GM18951 (cell line): ENCODE results near the gene FUT8.

Source experiments
- POLR2A ChIP-seq: IDR thresholded peaks from 4 replicates; pipeline ENCODE4 v1.6.1; 2011; ENCODE audit warnings: mild to moderate bottlenecking; ENCODE audit not compliant: insufficient read length, insufficient read depth; ENCODE audit errors: extremely low read depth
- in situ Hi-C: fragments of 300-500 bp; cut with MboI; formaldehyde crosslinking; loops from one replicate; pipeline ENCODE4 v1.12.0; 2022; ENCODE audit warnings: low sequenced_read_pairs, mixed read lengths, inconsistent platforms; ENCODE audit not compliant: unreplicated experiment

The FUT8 gene

DNA sequence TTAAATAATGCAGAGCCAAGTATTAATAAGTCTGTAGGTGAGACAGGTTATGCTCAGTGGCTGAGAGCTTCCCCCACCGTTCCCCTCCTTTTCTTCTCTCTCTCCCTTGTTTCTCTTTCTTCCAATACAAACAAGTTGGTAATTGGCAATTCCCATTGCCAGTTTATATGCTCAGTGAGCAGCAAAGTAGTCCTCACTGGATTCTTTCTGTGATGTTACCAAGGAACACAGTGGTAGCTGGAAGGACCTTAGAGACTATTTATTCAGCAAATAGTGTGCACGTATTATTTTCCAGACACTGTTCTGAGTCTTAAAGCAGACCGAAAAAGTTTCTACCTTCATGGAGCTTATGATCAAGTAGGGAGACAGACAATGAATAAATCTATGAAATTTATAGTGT lies 344.4 kb downstream of the FUT8 start:
- in situ Hi-C loops: no loop called here

DNA sequence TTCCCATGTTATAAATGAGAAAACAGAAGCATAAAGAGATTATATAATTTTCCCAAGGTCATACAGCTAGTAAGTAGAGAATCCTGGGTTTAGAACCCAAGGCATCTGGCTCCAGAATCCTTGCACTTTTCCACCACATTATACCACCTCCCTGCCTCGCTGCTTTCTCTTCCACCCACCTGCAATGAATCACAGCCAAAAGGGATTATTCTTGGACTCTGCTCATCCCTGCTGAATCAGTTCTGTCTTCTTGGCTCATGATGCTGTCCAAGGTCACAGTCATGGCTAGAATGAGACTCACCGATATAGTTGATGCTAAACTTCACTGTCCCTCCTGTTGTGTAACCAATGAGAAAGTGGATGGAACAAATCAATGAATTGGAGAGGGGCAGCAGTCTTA lies 356.6 kb downstream of the FUT8 start:
- in situ Hi-C loops: no loop called here
- TF ChIP-seq POLR2A: no peak

More for the DNA sequence above, 344.4 kb downstream of the FUT8 start:
- TF ChIP-seq POLR2A: no peak

- in situ Hi-C loops: no loop called here
- no peak for TF ChIP-seq POLR2A
Measured at GRCh38 chr14:65770681-65771080, 358.2 kb downstream of the FUT8 start.

GRCh38 chr14:65771271-65771670 lies 358.7 kb downstream of the FUT8 start:
- no peak for TF ChIP-seq POLR2A
- in situ Hi-C loops: no loop called here

DNA sequence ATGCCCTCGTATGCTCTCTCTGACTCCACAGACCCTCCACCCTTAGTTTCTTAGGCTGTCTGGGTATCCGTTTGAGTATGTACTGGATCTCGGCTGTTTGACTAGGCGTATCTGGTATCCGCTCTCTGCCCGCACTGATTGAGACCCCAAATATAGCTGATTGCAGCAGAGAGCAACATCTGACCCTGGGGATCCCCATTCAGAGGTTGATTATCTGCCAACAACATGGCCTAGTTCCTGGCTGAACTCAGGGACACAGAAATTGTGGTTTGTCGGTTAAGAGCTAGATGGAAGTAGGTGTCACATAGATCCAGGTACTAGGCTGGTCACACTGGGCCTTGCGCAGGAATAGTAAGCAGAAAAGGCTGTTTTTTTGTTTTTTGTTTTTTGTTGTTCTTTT lies 359.9 kb downstream of the FUT8 start:
- in situ Hi-C loops: no loop called here
- no peak for TF ChIP-seq POLR2A

GRCh38 chr14:65772921-65773574 lies 360.5 kb downstream of the FUT8 start:
- TF ChIP-seq POLR2A: no peak
- in situ Hi-C loops: no loop called here

- TF ChIP-seq POLR2A: no peak
- in situ Hi-C loops: no loop called here
Measured at GRCh38 chr14:65774041-65774440, 361.5 kb downstream of the FUT8 start.

DNA sequence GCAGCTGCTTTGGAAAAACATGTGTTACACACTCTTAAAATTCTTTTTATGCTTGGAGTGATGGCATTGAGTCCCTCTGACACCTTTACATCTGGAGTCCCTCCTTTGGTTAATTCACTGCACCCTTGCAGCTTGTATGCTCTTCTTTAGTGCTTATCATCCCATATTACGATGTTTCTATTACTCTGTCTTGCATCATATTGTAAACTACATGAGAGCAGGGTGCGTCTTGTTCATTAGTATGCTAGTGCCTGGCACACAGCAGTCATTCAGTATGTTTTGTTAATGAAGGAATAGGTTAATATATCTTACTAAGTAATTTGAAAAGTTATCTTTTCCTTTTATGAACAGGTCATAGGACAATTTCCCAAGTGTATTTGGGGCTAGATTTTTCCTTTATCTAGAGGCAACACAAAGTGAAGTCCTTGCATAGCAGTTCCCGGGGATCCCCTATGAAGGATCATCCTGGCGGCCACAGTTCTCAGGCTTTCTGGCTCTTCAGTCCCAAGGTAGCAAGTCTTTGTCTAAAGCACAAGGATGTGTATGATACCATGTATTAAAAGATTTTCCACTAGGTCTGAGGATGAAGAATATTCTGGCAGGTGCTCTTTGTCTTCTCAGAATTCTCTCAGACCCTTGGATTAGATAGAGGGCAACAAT lies 363.8 kb downstream of the FUT8 start:
- in situ Hi-C loops: no loop called here
- no peak for TF ChIP-seq POLR2A

DNA sequence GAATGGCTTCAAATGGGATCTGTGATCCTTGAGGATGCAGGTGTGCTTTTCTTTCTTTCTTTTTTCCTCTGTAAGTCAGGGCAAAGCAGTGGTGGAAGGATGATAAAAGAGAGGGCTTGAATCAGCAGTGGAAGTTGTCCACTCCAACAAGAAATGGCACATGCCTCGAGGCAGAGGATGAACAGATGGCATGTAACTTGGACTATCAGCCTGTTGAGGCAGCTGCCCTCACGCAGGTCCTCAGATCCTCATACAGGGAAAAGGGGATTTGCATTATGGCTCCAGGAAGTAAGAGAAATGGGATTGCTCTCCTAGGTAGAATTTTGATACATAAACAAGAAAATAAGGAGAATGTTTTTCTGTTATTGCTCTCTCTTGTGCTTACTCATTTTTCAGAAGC lies 368.0 kb downstream of the FUT8 start:
- no peak for TF ChIP-seq POLR2A
- in situ Hi-C loops: no loop called here

DNA sequence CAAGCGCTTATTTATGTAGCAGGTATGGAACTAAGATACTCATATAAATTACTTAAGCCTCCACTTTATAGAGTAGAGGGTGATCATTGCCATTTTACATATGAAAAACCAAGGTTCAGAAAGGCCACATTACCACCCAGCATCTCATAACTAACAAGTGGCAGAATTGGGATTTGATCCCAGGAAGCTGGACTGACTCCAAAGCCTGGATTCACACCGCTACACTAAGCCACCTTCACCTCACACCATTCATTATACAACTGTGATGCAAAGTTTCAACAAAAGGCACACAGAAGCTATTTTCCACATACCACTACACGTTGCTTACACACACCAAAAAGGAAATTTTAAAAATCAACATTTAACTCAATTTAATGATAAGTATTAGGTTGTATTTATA lies 370.6 kb downstream of the FUT8 start:
- in situ Hi-C loops: no loop called here
- no peak for TF ChIP-seq POLR2A

DNA sequence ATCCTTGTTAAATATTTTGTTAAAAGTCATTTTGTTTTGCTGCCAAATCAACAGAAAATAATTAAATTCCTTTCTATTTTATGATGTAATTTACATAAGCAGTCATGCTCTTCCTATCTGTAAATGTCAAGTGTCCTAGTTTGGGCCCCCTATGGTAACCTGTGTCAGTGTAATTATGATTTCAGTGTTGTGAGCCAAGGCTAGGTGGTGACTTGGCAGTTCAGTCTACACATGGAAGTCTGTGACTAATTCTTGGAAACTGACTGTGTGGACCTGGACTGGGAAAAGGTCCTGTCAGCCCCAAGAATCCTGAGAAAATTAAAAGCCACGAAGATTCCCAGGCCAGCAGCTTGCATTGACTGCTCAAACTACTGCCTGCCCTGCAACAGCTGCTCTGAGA lies 371.0 kb downstream of the FUT8 start:
- in situ Hi-C loops: no loop called here
- TF ChIP-seq POLR2A: no peak

- in situ Hi-C loops: no loop called here
- no peak for TF ChIP-seq POLR2A
Measured at GRCh38 chr14:65784574-65784973, 372.0 kb downstream of the FUT8 start.

- in situ Hi-C loops: no loop called here
- TF ChIP-seq POLR2A: no peak
Measured at GRCh38 chr14:65787461-65787860, 374.9 kb downstream of the FUT8 start.

- TF ChIP-seq POLR2A: no peak
- in situ Hi-C loops: no loop called here
Measured at GRCh38 chr14:65788876-65789275, 376.3 kb downstream of the FUT8 start.

- TF ChIP-seq POLR2A: no peak
- in situ Hi-C loops: no loop called here
Measured at GRCh38 chr14:65789363-65789762, 376.8 kb downstream of the FUT8 start.

GRCh38 chr14:65790172-65790815 lies 377.8 kb downstream of the FUT8 start:
- no peak for TF ChIP-seq POLR2A
- in situ Hi-C loops: no loop called here
